GM18519 (cell line): Measurements from ENCODE around the gene MYH2.

ENCODE experiments used
- ATAC-seq: cut with Tn5 transposase; IDR thresholded peaks from one replicate; pipeline ENCODE4 v1.9.1; 2021; ENCODE audit warnings: mild to moderate bottlenecking, moderate library complexity; ENCODE audit not compliant: unreplicated experiment, low FRiP score

MYH2 gene

DNA sequence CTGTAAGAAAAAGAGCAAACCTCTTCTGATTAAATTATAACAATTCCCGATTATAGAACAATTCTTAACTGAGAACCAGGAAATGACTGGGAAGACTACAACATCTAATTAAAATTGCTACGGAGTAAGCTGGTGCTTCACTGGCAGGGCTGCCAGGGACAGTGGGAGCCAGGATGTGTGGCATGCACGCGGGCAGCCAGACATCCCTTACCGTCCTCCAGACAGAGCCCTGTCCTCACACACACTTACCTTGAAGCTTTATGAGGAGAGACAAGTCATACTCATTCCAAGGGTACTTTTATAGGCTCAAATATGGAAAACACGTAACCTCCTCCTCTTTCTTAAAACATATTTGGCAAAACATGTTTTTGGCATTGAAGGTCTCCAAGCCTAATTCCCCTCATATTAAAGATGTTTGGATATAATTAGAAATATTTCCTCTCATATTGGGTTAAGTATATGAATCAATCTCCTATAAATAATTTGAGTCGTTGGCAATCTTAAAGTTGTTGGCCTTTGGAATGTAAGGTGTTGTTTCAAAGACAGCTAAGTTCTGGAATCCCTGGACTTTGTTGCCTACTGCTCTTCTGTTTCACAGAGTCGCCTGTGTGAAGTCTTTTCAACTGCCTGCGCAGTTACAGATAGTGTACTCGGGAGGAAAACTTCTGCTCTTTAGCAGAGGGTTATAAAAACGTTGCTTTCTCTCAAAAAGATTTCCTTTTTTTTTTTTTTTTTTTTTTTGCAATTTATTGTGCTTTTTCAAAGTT, 31.0 kb downstream of the MYH2 start, which contains the start of gene MYH1:
Gene MYH1, minus strand, starts transcription at position 272 of the 767 bp plus-strand sequence. CDS start 1,900 bp downstream, outside the sequence.
- ATAC-seq: no peak

DNA sequence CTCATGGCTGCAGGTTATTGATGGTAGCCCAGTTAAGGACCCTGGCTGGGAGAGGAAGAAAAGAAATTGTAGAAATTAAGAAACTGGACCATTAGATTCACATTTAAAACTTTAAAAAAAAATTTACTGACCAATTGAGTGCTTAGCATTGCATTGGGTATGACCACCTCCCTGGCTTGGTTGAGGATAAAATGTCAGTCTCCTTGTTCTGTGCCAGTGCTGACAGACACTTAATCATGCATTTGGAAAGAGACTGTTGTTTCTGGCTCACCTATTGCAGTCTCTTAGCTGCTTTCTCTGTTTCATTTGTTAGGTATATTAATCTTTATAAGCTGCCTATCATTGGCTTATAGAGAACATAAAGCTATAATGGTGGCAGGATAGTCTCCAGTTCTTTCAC, 32.8 kb downstream of the MYH2 start:
- no peak for ATAC-seq

DNA sequence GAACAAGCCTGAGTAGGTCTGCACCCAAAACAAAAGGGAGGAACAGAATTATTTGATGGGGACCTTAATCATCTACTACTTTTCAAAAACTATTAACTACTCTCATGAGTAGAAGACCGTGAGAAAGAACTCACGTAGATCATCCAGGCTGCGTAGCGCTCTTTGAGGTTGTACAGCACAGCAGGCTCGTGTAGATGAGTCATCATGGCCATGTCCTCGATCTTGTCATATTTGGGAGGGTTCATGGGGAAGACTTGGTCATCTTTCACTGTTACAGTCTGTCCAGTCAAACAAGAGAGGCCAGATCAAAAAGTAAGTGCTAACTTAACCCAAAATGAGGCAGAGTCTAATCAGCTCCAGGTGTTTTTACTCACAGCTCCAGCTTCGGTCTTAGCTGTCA, 33.4 kb downstream of the MYH2 start:
- ATAC-seq: no peak

DNA sequence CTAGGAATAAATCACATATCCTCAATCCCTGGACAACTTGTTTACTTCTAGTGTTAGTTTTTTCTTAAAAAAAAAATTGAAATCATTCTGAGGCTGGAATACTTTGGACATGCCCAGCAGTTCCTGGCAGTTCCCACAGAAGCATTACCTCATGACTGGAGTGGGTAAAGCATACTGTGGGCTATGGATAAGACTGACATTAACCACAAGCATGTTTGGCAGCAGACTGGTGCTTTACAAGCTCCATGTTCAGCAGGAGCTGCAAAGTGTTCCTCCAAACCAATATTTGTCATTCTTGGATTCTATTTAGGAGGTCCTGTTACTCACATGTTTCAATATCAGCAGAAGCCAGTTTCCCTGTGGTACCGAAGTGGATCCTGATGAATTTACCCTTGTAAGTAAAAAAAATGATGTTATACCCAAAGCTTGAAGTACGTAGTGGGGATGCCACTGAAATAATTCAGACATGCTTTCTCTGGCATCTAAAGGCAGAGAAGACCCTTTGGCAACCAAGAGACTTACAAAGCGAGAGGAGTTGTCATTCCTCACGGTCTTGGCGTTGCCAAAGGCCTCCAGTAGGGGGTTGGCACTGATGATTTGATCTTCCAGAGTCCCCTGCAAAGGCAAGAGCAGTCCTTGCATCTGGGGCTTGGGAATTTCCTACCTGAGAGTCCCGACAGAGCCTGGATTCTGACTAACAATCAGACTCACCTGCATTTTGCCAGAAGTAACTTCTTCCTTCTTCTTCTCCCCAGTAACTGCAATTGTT, 36.0 kb downstream of the MYH2 start:
- no peak for ATAC-seq

DNA sequence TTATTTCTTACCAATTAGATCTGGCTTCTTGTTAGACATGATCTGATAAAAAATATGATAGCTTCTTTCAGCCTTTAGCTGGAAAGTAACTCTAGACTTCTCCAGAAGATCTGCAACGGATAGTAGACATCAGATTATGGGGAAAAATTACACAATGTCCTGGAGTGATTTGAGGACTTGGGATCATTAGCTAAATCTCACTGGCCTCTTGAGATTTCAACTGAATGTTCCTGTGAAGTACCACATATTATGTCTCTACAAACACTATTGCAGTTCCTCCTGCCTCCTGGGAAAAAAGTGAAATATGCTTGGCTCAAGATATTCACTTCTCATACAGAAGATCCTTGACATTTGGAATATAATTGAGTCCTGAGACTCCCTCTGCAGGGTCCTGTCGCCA, 36.6 kb downstream of the MYH2 start:
- no peak for ATAC-seq

DNA sequence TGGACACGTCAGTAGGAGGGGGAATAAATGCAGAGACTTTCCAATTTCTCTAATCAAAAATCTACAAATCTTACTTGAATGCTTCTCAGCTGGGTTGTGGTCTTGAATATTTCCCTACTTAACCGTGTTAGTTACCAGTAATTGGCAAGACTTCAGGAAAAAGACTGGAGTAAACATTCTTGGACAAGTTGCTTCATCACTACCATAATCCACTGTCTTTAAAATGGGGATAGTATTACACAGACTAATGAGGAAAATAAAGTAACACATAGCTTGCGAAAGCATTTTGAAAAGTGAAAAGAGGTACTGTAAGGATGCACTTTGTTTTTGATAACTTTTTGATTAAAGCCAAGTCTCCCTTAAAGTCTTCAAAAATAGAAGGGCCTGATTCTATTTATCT, 49.5 kb downstream of the MYH2 start:
- no peak for ATAC-seq

DNA sequence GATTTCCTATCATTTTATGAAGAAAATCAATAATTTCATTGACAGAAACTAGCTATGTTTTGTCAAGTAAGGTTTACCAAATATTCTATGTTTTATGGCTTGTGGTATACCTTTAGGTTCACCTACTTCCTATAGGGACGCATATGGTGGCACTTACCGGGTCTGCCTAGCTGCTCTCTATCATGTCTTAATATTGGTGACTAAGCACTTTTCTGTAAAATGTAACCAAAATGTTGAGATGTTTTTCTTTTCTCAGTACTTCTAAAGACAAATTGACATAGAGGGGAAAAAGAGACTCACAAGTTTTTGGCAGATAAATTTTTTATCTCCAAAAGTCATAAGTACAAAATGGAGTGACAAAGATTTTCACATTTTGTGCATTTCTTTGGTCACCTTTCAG, 57.5 kb downstream of the MYH2 start:
- no peak for ATAC-seq

DNA sequence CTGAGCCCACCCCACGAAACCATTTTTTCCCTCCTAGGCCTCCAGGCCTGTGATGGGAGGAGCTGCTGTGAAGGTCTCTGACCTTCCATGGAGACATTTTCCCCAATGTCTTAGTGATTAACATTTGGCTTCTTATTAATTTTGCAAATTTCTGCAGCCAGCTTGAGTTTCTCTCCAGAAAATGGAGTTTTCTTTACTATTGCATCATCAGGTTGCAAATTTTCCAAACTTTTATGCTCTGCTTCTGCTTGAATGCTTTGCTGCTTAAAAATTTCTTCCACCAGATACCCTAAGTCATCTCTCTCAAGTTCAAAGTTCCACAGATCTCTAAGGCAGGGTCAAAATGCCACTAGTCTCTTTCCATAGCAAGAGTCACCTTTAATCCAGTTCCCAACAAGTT, 67.2 kb downstream of the MYH2 start:
- ATAC-seq: no peak

DNA sequence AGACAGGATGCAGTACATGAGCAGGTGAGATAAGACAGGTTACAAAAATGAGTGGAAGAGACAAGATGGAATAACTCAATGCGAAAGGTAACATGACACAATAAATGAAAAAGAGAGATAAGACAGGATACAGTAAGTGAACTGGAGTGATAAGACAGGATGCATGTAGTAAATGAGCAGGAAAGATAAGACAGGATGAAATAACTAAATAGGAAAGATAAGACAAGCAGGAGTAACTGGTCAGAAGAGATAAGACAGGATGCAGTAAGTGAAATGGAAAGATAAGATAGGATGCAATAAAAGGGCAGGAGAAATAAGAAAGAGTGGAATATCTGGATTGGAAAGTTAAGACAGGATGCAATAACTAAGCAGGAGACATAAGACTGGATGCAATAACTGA, 71.8 kb downstream of the MYH2 start:
- no peak for ATAC-seq

DNA sequence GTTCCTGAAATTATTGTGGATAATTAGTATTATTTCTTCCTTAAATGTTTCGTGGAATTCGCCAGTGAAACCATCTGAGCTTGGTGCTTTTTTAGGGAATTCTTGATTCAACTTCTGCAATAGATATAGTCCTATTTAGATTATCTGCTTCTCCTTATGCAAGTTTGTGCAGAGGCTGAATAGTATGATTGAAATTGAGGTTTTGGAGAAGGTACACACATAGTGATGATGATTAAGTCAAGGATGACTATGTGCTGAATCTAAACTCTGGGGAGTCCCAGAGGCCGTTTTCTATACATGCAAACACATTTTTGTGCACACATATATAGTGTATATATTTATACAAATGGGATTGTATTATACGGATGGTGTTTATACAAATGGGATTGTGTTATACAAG, 74.9 kb downstream of the MYH2 start:
- no peak for ATAC-seq

DNA sequence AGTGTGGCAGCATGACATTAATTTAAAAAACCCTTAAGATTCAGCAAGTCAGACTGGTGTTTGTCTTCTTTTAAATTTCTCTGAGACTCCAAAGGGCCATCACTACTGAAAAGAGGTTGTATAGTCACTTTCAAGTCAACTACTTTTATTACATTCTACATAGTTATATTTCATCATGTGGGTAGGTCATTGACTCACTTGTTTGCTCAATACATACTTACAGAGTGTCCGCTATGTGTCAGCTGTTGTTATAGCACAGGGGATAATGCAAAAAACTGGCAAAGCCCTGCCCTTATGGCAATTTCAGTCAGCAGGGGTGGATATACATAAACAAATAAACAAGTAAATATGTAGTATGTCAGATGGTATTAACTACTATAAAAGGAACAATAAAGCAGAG, 77.6 kb downstream of the MYH2 start:
- ATAC-seq: no peak
